Keratinocyte (primary cell): ENCODE results near the gene TVP23A. TPM values are rescaled to one million over a fixed set of nuclear protein-coding genes. Genes with fewer than 3 reads are reported as not detected.

Experiments
- DNase-seq: peaks from one replicate; pipeline ENCODE4 v3.0.0-alpha.2; 2011; ENCODE audit warnings: low read depth, missing footprints, low spot score
- FAIRE-seq: peaks from 2 replicates; lab custom pipeline; 2011; peaks lifted over from hg19 to GRCh38; lab: Jason Lieb, UNC
- H2AFZ ChIP-seq: 2 replicates; pipeline ENCODE4 v1.6.0; 2012; ENCODE audit warnings: low read length, control low read depth, inconsistent platforms; ENCODE audit not compliant: control insufficient read depth
- H3K27ac ChIP-seq: 2 replicates; pipeline ENCODE4 v1.5.1; 2011; ENCODE audit warnings: low read length; ENCODE audit not compliant: control insufficient read depth, insufficient read depth
- H3K27me3 ChIP-seq: 3 replicates; pipeline ENCODE4 v1.6.0; 2011; ENCODE audit warnings: low read length; ENCODE audit not compliant: control insufficient read depth, insufficient read depth; ENCODE audit errors: extremely low read depth
- H3K36me3 ChIP-seq, 2 experiments: 2 replicates in 1 of 2; 3 replicates in 1 of 2; pipeline ENCODE4 v1.5.1; 2011; ENCODE audit warnings: low read length in 2 of 2, mild to moderate bottlenecking in 1 of 2; ENCODE audit not compliant: control insufficient read depth in 2 of 2, insufficient read depth in 2 of 2; ENCODE audit errors: extremely low read depth in 1 of 2
- H3K4me1 ChIP-seq: 3 replicates; pipeline ENCODE4 v1.5.1; 2011; ENCODE audit warnings: low read length; ENCODE audit not compliant: control insufficient read depth, insufficient read depth; ENCODE audit errors: extremely low read depth
- H3K4me2 ChIP-seq: 3 replicates; pipeline ENCODE4 v1.6.0; 2011; ENCODE audit warnings: low read depth, low read length; ENCODE audit not compliant: control insufficient read depth, insufficient read depth; ENCODE audit errors: extremely low read depth
- H3K4me3 ChIP-seq, 3 experiments: fragments of 200-600 bp in 1 of 3; sonication (generic) in 1 of 3; 2 replicates in 2 of 3; 3 replicates in 1 of 3; pipeline ENCODE4 v1.5.1; 2011 to 2016; ENCODE audit warnings: low read length in 3 of 3, mild to moderate bottlenecking in 3 of 3, control low read depth in 2 of 3, inconsistent platforms in 1 of 3, low read depth in 1 of 3, mixed read lengths in 1 of 3, mixed run types in 1 of 3, moderate library complexity in 1 of 3; ENCODE audit not compliant: control insufficient read depth in 2 of 3, insufficient read depth in 2 of 3; ENCODE audit errors: extremely low read depth in 1 of 3
- H3K79me2 ChIP-seq: 2 replicates; pipeline ENCODE4 v1.6.0; 2012; ENCODE audit warnings: low read length; ENCODE audit not compliant: control insufficient read depth, insufficient read depth
- H3K9ac ChIP-seq: 3 replicates; pipeline ENCODE4 v1.6.0; 2011; ENCODE audit warnings: low read length; ENCODE audit not compliant: control insufficient read depth, insufficient read depth; ENCODE audit errors: extremely low read depth
- H3K9me1 ChIP-seq: 3 replicates; pipeline ENCODE4 v1.6.0; 2011; ENCODE audit warnings: low read length; ENCODE audit not compliant: control insufficient read depth, insufficient read depth; ENCODE audit errors: extremely low read depth
- H3K9me3 ChIP-seq: 2 replicates; pipeline ENCODE4 v1.5.1; 2012; ENCODE audit warnings: low read depth, low read length; ENCODE audit not compliant: control insufficient read depth
- H4K20me1 ChIP-seq: 3 replicates; pipeline ENCODE4 v1.6.0; 2011; ENCODE audit warnings: low read length; ENCODE audit not compliant: control insufficient read depth, insufficient read depth; ENCODE audit errors: extremely low read depth
- CTCF ChIP-seq, 3 experiments: IDR thresholded peaks in 1 of 3; conservative IDR thresholded peaks in 1 of 3; optimal IDR thresholded peaks in 1 of 3; 2 replicates in 2 of 3; 3 replicates in 1 of 3; pipeline versions ENCODE3 to v1.5.1; 2011; ENCODE audit warnings: low read length in 3 of 3, mild to moderate bottlenecking in 3 of 3, moderate library complexity in 2 of 3, control low read depth in 1 of 3, inconsistent platforms in 1 of 3; ENCODE audit not compliant: insufficient read depth in 2 of 3; ENCODE audit errors: extremely low read depth in 1 of 3
- EZH2 ChIP-seq: IDR thresholded peaks from one replicate; pipeline ENCODE4 v1.6.1; 2012; ENCODE audit warnings: inconsistent platforms, mild to moderate bottlenecking, low read length, moderate library complexity
- dilution Hi-C: fragments of 300-500 bp; cut with MboI; formaldehyde crosslinking; loops from one replicate; pipeline ENCODE4 v1.7.0; 2020; ENCODE audit warnings: low sequenced_read_pairs; ENCODE audit not compliant: extremely low pct_ligation_motif_present
- polyA plus RNA-seq, 5 experiments: library from polyadenylated mRNA; depleted of rRNA in 3 of 5; stranded (reverse) in 3 of 5; stranded (forward) in 1 of 5; unstranded in 1 of 5; fragments of >200 nt; gene quantifications; 1 replicate in 1 of 5; 2 replicates in 3 of 5; 3 replicates in 1 of 5; pipeline versions ENCODE4 v1.2.1 to v1.2.3, GENCODE V29; 2011 to 2012; ENCODE audit warnings: missing spikeins in 2 of 5, low read depth in 1 of 5, low replicate concordance in 1 of 5

TVP23A gene
- polyA plus RNA-seq, 1 donor (not counting 4 experiments of a cell fraction or from before 2014, with no cell fraction given), result not detected

GRCh38 chr16:10761373-10761772, 57.2 kb downstream of the TVP23A start:
- dilution Hi-C loops, result no loop called here
- H2AFZ ChIP-seq, result no peak overlapping the region
- no peak for TF ChIP-seq EZH2
- TF ChIP-seq CTCF (optimal IDR thresholded peaks at IDR 0.05 in 1 of 3, IDR thresholded peaks at IDR 0.05 in 1 of 3, conservative IDR thresholded peaks at IDR 0.05 in 1 of 3; ENCODE audit: extremely low read depth in 1 of 3, insufficient read depth in 2 of 3, low read length in 3 of 3), result no peak
- no peaks in the 10 kb centered on the region for H3K4me1 ChIP-seq
- H3K36me3 ChIP-seq, result peaks cover 10 to 12% of the 10 kb centered on the region in 2 experiments
- H4K20me1 ChIP-seq, result no peaks in the 10 kb centered on the region
- no peak overlapping the region for H3K4me2 ChIP-seq
- DNase-seq, result no peak
- H3K9me1 ChIP-seq, result no peaks in the 10 kb centered on the region
- H3K27me3 ChIP-seq, result no peaks in the 10 kb centered on the region
- no peaks in the 10 kb centered on the region for H3K79me2 ChIP-seq
- no peak overlapping the region for H3K4me3 ChIP-seq
- H3K9me3 ChIP-seq, result no peaks in the 10 kb centered on the region
- no peak for FAIRE-seq
- H3K27ac ChIP-seq, result no peak overlapping the region
- no peak overlapping the region for H3K9ac ChIP-seq

- Histone ChIP-seq H3K9me3 (no peaks in the 10 kb centered on the region), H3K27ac (no peak overlapping the region), H2AFZ (no peak overlapping the region), H4K20me1 (no peaks in the 10 kb centered on the region), H3K9me1 (no peaks in the 10 kb centered on the region), H3K9ac (no peak overlapping the region), H3K4me1 (no peaks in the 10 kb centered on the region), H3K27me3 (no peaks in the 10 kb centered on the region), H3K36me3 (peaks cover 10 to 12% of the 10 kb centered on the region in 2 experiments), H3K4me3 (no peak overlapping the region), H3K4me2 (no peak overlapping the region), H3K79me2 (no peaks in the 10 kb centered on the region)
- no peak for DNase-seq
- dilution Hi-C loops, result no loop called here
- FAIRE-seq, result no peak
- TF ChIP-seq EZH2 (no peak), CTCF (optimal IDR thresholded peaks at IDR 0.05 in 1 of 3, IDR thresholded peaks at IDR 0.05 in 1 of 3, conservative IDR thresholded peaks at IDR 0.05 in 1 of 3; ENCODE audit: extremely low read depth in 1 of 3, insufficient read depth in 2 of 3, low read length in 3 of 3) (no peak)
Measured at GRCh38 chr16:10760858-10761257, 57.7 kb downstream of the TVP23A start.
